ENCODE data around the gene FBXL12. TPM values are rescaled to one million over a fixed set of nuclear protein-coding genes. Genes with fewer than 3 reads are reported as not detected.

Gene FBXL12
- total RNA-seq, 4 donors from 2014 or later = 12.6 to 25.6 (median 18.8) TPM

DNA sequence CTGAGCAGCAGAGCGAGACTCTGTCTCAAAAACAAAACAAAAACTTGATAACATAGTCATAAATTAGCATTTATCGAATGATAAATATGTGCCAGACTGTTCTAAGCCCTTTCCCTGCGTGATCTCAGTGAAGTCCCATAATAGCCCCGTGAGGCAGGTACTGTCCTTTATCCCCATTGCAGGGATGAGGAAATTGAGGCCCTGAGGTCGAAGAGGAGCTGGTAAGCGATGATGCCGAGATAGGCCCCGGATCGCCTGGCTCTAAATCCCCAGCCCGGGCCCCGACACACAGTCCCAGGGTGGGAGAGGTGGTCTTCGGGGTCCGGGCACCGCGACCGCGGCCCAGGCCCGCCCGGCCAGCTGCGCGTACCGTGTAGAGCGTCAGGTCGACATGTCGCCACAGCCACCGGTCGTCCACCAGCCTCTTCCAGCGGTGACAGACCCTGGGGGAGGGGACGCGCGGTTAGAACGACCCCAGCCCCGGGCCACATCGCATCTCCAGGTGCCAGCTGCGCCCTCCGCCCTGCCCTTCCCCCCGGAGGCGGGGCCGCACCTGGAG is 625 bp downstream of the FBXL12 start:
- TF ChIP-seq, protein P1, sequence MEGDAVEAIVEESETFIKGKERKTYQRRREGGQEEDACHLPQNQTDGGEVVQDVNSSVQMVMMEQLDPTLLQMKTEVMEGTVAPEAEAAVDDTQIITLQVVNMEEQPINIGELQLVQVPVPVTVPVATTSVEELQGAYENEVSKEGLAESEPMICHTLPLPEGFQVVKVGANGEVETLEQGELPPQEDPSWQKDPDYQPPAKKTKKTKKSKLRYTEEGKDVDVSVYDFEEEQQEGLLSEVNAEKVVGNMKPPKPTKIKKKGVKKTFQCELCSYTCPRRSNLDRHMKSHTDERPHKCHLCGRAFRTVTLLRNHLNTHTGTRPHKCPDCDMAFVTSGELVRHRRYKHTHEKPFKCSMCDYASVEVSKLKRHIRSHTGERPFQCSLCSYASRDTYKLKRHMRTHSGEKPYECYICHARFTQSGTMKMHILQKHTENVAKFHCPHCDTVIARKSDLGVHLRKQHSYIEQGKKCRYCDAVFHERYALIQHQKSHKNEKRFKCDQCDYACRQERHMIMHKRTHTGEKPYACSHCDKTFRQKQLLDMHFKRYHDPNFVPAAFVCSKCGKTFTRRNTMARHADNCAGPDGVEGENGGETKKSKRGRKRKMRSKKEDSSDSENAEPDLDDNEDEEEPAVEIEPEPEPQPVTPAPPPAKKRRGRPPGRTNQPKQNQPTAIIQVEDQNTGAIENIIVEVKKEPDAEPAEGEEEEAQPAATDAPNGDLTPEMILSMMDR (IDR thresholded peaks at IDR 0.05; ENCODE audit: low read depth) = no peak

DNA sequence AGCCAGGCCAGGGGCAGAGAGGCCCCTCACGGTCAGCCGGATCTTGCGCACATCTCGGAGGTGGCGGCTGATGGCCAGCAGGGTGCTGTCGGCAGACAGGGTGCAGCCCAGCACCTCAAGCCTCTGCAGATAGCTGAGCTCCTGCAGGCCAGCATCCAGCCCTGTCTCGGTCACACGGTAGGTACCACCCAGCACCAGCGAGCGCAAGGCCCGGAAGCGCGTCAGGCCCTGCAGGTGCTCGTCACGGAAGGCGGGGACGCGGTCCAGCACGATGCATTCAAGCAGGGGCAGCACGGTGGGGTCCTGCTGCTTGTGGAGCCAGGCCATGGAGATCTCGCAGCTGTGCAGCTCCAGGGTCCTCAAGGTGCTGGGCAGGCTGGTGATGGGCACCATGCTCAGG is 7.7 kb downstream of the FBXL12 start:
- TF ChIP-seq, protein P1 (IDR thresholded peaks at IDR 0.05; ENCODE audit: low read depth) = no peak

DNA sequence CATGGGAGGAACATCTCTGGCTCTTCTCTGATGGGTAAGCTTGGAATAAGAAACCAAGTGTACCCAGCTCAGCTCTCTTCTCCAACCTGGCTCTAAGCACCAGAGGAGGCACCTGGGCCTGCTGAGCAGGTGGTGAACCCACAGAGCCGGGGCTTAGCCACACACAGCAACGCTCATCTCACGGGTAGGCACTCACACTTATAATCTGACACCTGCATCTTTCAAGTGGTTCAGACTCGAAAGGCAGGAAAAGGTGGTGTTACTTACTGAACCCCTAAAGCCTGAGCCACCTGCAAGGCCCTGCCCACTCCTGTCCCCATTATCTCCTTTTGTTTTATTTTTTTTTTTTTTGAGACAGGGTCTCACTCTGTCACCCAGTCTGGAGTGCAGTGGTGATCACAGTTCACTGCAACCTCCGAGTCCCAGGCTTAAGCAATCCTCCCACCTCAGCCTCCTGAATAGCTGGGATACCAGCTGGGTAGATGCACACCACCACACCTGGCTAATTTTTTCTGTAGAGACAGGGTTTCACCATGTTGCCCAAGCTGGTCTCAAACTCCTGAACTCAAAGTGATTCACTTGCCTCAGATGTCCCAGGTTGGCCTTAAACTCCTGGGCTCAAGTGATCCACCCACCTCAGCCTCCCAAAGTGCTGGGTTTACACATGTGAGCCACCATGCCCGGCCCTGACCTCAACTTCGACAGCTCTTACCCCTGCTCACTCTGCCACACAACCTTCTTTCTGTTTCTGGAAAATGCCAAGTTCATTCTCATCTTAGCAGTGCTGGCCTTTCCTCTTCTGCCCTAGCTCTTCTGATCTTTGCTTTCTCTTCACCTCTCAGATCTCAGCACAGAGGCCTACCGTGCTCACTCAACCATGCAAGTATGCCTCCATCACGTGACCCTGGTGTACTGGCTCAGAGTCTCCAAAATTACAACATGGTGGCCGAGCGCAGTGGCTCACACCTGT is 9.7 kb downstream of the FBXL12 start:
- TF ChIP-seq, protein P1 (IDR thresholded peaks at IDR 0.05; ENCODE audit: low read depth) = no peak

DNA sequence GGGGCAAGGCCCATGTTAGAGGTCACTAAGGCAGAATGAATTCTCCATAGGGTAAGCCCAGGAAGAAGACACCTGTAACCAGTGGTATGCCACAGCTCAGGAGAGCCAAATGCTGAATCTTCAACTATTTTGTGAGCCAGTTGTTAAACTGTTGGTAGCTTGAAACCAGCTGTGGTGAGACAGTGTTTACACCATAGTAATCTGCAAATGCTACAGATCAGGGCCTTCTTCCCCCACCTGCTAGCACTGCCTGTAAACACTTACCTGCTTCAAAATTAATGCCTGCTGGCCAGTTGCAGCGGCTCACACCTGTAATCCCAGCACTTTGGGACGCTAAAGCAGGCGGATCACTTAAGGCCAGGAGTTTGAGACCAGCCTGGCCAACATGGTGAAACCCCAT is 12.1 kb downstream of the FBXL12 start:
- TF ChIP-seq, protein P1 (IDR thresholded peaks at IDR 0.05; ENCODE audit: low read depth) = no peak

DNA sequence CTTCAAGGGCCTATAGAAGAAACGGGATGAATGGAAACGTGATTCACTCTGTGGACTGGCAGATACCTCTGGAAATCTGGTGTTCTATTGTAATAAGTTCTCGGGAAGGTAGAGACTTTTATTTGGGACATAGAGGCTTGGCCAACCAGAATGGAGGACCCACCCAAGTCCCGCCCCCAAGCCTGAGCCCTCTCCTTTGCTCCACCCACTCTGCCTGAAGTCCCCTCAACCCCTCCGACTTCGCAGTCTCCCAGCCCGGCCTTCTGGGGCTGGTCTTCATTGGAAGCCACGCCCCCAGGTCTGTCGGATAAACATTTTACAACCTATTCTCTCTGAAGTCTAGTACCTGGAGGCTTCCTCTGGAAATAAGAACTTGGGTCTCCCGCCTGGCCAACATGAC is 16.9 kb downstream of the FBXL12 start:
- TF ChIP-seq, protein P1 (IDR thresholded peaks at IDR 0.05; ENCODE audit: low read depth) = no peak

DNA sequence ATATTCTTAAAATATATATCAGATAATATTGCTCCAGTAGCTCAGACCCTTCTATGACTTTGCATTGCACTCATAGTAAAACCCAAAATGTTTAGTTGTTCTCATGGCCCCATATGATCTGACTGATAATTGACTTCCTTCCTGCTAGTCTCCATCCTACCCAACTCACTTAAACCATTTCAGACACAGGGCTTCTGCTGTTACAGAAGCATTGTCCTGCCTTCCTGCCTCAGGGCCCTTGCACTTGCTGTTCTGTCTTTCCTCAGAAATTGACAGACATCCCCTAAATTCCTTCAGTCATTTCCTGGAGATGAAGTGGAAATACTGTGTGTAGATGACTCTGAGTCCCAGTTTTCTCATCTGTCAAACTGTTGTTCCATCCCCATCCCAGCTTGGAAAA is 19.7 kb downstream of the FBXL12 start:
- TF ChIP-seq, protein P1 (IDR thresholded peaks at IDR 0.05; ENCODE audit: low read depth) = no peak

DNA sequence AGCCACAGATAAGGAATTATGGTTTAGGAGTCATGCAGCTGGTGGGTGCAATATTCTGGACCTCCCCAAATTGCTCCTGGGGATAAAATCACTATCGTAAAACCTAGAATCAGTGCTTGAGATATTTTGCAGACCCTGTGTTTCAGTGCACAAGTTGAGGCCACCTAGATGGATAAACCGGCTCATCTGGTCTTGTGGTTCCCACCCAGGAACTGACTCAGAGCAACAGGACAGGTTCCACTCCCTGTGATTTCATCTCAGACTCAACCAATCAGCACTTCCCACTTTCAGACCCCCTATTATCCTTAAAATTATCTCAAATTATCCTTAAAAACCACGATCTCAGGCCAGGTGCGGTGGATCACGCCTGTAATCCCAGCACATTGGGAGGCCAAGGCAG is 21.0 kb downstream of the FBXL12 start:
- TF ChIP-seq, protein P1 (IDR thresholded peaks at IDR 0.05; ENCODE audit: low read depth) = no peak

Data from subcutaneous adipose tissue (tissue), 4 donors.